Upper lobe of right lung (tissue), 1 donor: ENCODE results near the gene LYRM1. TPM values are rescaled to one million over a fixed set of nuclear protein-coding genes. Genes with fewer than 3 reads are reported as not detected.

Experiments
- ATAC-seq: fragments of 200-7000 bp; cut with Tn5 transposase; one replicate; pipeline ENCODE4 v1.9.1; 2020; ENCODE audit warnings: mild to moderate bottlenecking, moderate library complexity
- DNase-seq: peaks from one replicate; pipeline ENCODE4 v3.0.0-alpha.2; 2020
- H3K27ac ChIP-seq: fragments of 200-600 bp; one replicate; pipeline ENCODE4 v1.8.0; 2022
- H3K27me3 ChIP-seq: fragments of 200-600 bp; one replicate; pipeline ENCODE4 v1.8.0; 2022; ENCODE audit warnings: mild to moderate bottlenecking
- H3K36me3 ChIP-seq: fragments of 200-600 bp; one replicate; pipeline ENCODE4 v1.8.0; 2022
- H3K4me1 ChIP-seq: fragments of 200-600 bp; one replicate; pipeline ENCODE4 v1.8.0; 2022
- H3K4me3 ChIP-seq: fragments of 200-600 bp; one replicate; pipeline ENCODE4 v1.8.0; 2022; ENCODE audit warnings: mild to moderate bottlenecking
- H3K9me3 ChIP-seq: fragments of 200-600 bp; one replicate; pipeline ENCODE4 v1.8.0; 2022
- CTCF ChIP-seq: fragments of 200-600 bp; IDR thresholded peaks from one replicate; pipeline ENCODE4 v1.8.0; 2022; ENCODE audit warnings: antibody characterized with exemption
- intact Hi-C: fragments of 100-400 bp; cut with DNase I; formaldehyde crosslinking; loops from one replicate; pipeline ENCODE4 v1.11.0; 2022
- total RNA-seq: library from RNA; stranded (reverse); fragmentation: NEBNext Ultra II Directional; extraction: Animal tissue kit (Norgen Biotek cat#: 25700); gene quantifications from one replicate; pipeline ENCODE4 v1.2.1, GENCODE V29; 2021
- donor health status: DM: no; HTN: yes; CAD: no; lungs with severe emphysema.

LYRM1 gene
- total RNA-seq, 1 donor from 2014 or later: 28.9 TPM

DNA sequence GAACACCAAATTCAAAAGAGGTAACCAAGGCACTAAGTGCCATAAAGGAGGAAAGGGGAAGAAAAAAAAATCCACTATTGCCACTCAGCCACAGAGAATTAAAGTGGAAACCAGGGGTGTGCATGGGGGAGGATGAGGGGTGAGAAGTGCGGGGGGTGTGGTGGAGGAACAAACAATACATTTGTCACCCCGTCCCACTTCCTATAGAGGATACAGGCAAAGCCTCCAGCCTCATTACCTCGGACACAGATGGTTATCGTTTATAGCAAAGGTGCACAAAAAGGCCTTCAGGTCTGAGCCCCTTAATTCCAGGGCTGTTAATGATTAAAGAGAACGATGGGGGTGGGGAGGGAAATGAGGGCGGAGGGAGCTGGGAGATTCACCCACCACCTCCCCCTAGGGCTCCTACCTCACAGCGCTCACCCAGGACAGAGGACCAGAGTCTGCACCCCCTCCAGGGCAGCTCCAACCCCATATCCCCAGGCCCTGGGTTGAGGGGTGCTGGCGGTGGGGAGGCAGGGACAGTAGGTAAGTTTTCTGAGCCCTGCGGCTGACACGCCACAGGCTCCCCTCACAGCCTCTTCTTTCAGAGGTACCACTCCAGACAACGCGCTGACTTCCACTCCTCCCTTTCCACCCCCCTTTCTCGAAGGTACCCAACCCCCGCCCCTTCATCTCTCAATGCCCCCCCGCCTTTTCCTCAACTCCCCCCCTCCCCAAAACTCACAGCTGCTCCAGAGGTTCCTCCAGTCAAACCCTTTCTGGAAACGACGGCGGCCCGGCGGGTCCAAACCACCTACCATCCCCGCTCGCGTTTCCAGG lies 883 bp upstream of the LYRM1 start:
- H3K9me3 ChIP-seq: no peaks in the 10 kb centered on the region
- peak overlapping the region; percentile 98 for H3K27ac ChIP-seq
- intact Hi-C loops: no loop called here
- H3K36me3 ChIP-seq: peaks cover 8% of the 10 kb centered on the region
- no peak for TF ChIP-seq CTCF
- peaks cover 53% of the 10 kb centered on the region for H3K4me1 ChIP-seq
- DNase-seq (no peak), ATAC-seq (peak; percentile 1)
- peak overlapping the region; percentile 91 for H3K4me3 ChIP-seq
- no peaks in the 10 kb centered on the region for H3K27me3 ChIP-seq

- DNase-seq (no peak), ATAC-seq (peak; percentile 0)
- intact Hi-C loops: no loop called here
- Histone ChIP-seq H3K27ac (peak overlapping the region; percentile 98), H3K4me1 (peaks cover 67% of the 10 kb centered on the region), H3K27me3 (no peaks in the 10 kb centered on the region), H3K4me3 (peak overlapping the region; percentile 91), H3K36me3 (peaks cover 3% of the 10 kb centered on the region), H3K9me3 (no peaks in the 10 kb centered on the region)
- TF ChIP-seq CTCF: no peak
Measured at GRCh38 chr16:20901068-20901435, 481 bp downstream of the LYRM1 start.

- intact Hi-C loops: no loop called here
- Histone ChIP-seq H3K9me3 (no peaks in the 10 kb centered on the region), H3K27ac (peak overlapping the region; percentile 98), H3K36me3 (no peaks in the 10 kb centered on the region), H3K27me3 (no peaks in the 10 kb centered on the region), H3K4me3 (peak overlapping the region; percentile 91), H3K4me1 (peaks cover 72% of the 10 kb centered on the region)
- DNase-seq (peak; percentile 82), ATAC-seq (peak; percentile 57)
- no peak for TF ChIP-seq CTCF
Measured at GRCh38 chr16:20901436-20902112, 1.0 kb downstream of the LYRM1 start.

DNA sequence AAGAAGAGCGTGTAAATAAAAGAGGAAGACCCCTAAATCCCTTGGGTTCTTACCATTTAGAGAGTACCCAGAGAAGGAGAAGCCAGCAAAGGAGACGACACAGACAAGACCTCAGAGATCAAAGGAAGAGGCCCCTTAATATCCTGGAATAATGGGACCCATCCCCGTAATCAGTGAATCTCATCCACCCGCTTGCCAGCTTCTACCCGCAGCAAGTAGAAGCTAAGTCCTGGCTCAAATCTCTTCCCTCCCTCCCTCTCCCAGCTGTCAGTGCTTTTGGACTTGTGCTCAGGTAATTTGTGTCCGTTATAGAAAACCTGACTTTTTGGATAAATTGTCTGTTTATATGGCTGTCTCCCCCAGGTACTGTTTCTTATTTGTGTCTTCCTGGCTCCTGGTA lies 1.9 kb downstream of the LYRM1 start:
- intact Hi-C loops: no loop called here
- Histone ChIP-seq H3K4me3 (no peak overlapping the region), H3K36me3 (no peaks in the 10 kb centered on the region), H3K27me3 (no peaks in the 10 kb centered on the region), H3K9me3 (no peaks in the 10 kb centered on the region), H3K4me1 (peaks cover 75% of the 10 kb centered on the region), H3K27ac (peak overlapping the region; percentile 98)
- DNase-seq (no peak), ATAC-seq (no peak)
- TF ChIP-seq CTCF: no peak

- H3K9me3 ChIP-seq: no peaks in the 10 kb centered on the region
- no peaks in the 10 kb centered on the region for H3K27me3 ChIP-seq
- DNase-seq (no peak), ATAC-seq (no peak)
- no peak overlapping the region for H3K4me3 ChIP-seq
- peak overlapping the region; percentile 98 for H3K27ac ChIP-seq
- TF ChIP-seq CTCF: no peak
- no peaks in the 10 kb centered on the region for H3K36me3 ChIP-seq
- intact Hi-C loops: no loop called here
- peaks cover 68% of the 10 kb centered on the region for H3K4me1 ChIP-seq
Measured at GRCh38 chr16:20903116-20903898, 2.7 kb downstream of the LYRM1 start.
